ENCODE measurements around the gene TRABD2B. TPM values are rescaled to one million over a fixed set of nuclear protein-coding genes. Genes with fewer than 3 reads are reported as not detected.

The TRABD2B gene
- total RNA-seq, 4 donors from 2014 or later = 0.83 to 2.6 (median 1.9) TPM

- Histone ChIP-seq H3K27ac (no peak overlapping the region), H3K4me1 (no peaks in the 10 kb centered on the region), H3K36me3 (no peaks in the 10 kb centered on the region), H3K4me3 (no peak overlapping the region), H3K9me3 (no peaks in the 10 kb centered on the region), H3K27me3 (no peaks in the 10 kb centered on the region)
- DNase-seq (ENCODE audit: low spot score in 2 of 2) = no peak
- TF ChIP-seq POLR2A (IDR thresholded peaks at IDR 0.05) = no peak
- no peak for TF ChIP-seq CTCF (IDR thresholded peaks at IDR 0.05)
- no peak for TF ChIP-seq POLR2AphosphoS5 (IDR thresholded peaks at IDR 0.05)
- no peak for TF ChIP-seq EP300 (IDR thresholded peaks at IDR 0.05)
- 84% methylated on average over 4 of the region's 4 CpGs for WGBS
Observed at GRCh38 chr1:47911892-47912291, 85.3 kb downstream of the TRABD2B start.

GRCh38 chr1:47911424-47911823 lies 85.8 kb downstream of the TRABD2B start:
- H3K4me3 ChIP-seq = no peak overlapping the region
- TF ChIP-seq POLR2A (IDR thresholded peaks at IDR 0.05) = no peak
- TF ChIP-seq POLR2AphosphoS5 (IDR thresholded peaks at IDR 0.05) = no peak
- TF ChIP-seq CTCF (IDR thresholded peaks at IDR 0.05) = no peak
- TF ChIP-seq EP300 (IDR thresholded peaks at IDR 0.05) = no peak
- no peaks in the 10 kb centered on the region for H3K27me3 ChIP-seq
- no peaks in the 10 kb centered on the region for H3K36me3 ChIP-seq
- DNase-seq (ENCODE audit: low spot score in 2 of 2) = no peak
- H3K9me3 ChIP-seq = no peaks in the 10 kb centered on the region
- H3K4me1 ChIP-seq = no peaks in the 10 kb centered on the region
- H3K27ac ChIP-seq = no peak overlapping the region
- over 99% methylated on average over 9 of the region's 9 CpGs for WGBS

GRCh38 chr1:47908258-47908657 lies 88.9 kb downstream of the TRABD2B start:
- Histone ChIP-seq H3K27ac (no peak overlapping the region), H3K4me1 (no peaks in the 10 kb centered on the region), H3K27me3 (no peaks in the 10 kb centered on the region), H3K4me3 (no peak overlapping the region), H3K36me3 (no peaks in the 10 kb centered on the region), H3K9me3 (no peaks in the 10 kb centered on the region)
- WGBS = 95% methylated on average over 2 of the region's 2 CpGs
- no peak for DNase-seq (ENCODE audit: low spot score in 2 of 2)
- TF ChIP-seq EP300 (IDR thresholded peaks at IDR 0.05) (no peak), CTCF (IDR thresholded peaks at IDR 0.05) (no peak), POLR2AphosphoS5 (IDR thresholded peaks at IDR 0.05) (no peak), POLR2A (IDR thresholded peaks at IDR 0.05) (no peak)

- no peaks in the 10 kb centered on the region for H3K4me1 ChIP-seq
- no peak overlapping the region for H3K4me3 ChIP-seq
- H3K36me3 ChIP-seq = no peaks in the 10 kb centered on the region
- H3K27ac ChIP-seq = no peak overlapping the region
- no peak for TF ChIP-seq POLR2A (IDR thresholded peaks at IDR 0.05)
- H3K27me3 ChIP-seq = no peaks in the 10 kb centered on the region
- no peak for DNase-seq (ENCODE audit: low spot score in 2 of 2)
- 65% methylated on average over 1 of the region's 1 CpG for WGBS
- no peaks in the 10 kb centered on the region for H3K9me3 ChIP-seq
Observed at GRCh38 chr1:47907177-47907528, 90.0 kb downstream of the TRABD2B start.

- no peaks in the 10 kb centered on the region for H3K27me3 ChIP-seq
- WGBS = 81% methylated on average over 13 of the region's 14 CpGs
- no peak for DNase-seq (ENCODE audit: low spot score in 2 of 2)
- no peak for TF ChIP-seq CTCF (IDR thresholded peaks at IDR 0.05)
- no peak for TF ChIP-seq POLR2A (IDR thresholded peaks at IDR 0.05)
- TF ChIP-seq POLR2AphosphoS5 (IDR thresholded peaks at IDR 0.05) = no peak
- no peak for TF ChIP-seq EP300 (IDR thresholded peaks at IDR 0.05)
- H3K4me3 ChIP-seq = no peak overlapping the region
- no peak overlapping the region for H3K27ac ChIP-seq
- H3K9me3 ChIP-seq = no peaks in the 10 kb centered on the region
- no peaks in the 10 kb centered on the region for H3K36me3 ChIP-seq
- H3K4me1 ChIP-seq = no peaks in the 10 kb centered on the region
Observed at GRCh38 chr1:47906527-47907176, 90.5 kb downstream of the TRABD2B start.

- Histone ChIP-seq H3K27ac (no peak overlapping the region), H3K4me3 (no peak overlapping the region), H3K9me3 (no peaks in the 10 kb centered on the region), H3K36me3 (no peaks in the 10 kb centered on the region), H3K4me1 (no peaks in the 10 kb centered on the region), H3K27me3 (no peaks in the 10 kb centered on the region)
- no peak for DNase-seq (ENCODE audit: low spot score in 2 of 2)
- WGBS = 40% methylated on average over 4 of the region's 4 CpGs
- TF ChIP-seq POLR2A (IDR thresholded peaks at IDR 0.05) (no peak), POLR2AphosphoS5 (IDR thresholded peaks at IDR 0.05) (no peak), EP300 (IDR thresholded peaks at IDR 0.05) (no peak), CTCF (IDR thresholded peaks at IDR 0.05) (no peak)
Observed at GRCh38 chr1:47906009-47906432, 91.2 kb downstream of the TRABD2B start.
